Upper lobe of left lung (tissue), 6 donors: ENCODE data around the gene L1TD1. TPM values are rescaled to one million over a fixed set of nuclear protein-coding genes. Genes with fewer than 3 reads are reported as not detected.
"Not testable (repeated sequence)": the region's sequence is repeated elsewhere in the genome, so short reads cannot be mapped to it uniquely, and the experiment has no call there.

Source experiments
- ATAC-seq, 2 donors: fragments of 200-7000 bp; cut with Tn5 transposase; one replicate each; pipeline ENCODE4 v1.9.1; 2022; ENCODE audit warnings: mild to moderate bottlenecking in 2 of 2, moderate library complexity in 2 of 2; ENCODE audit not compliant: low FRiP score in 2 of 2
- DNase-seq, 2 donors: peaks; one replicate each; pipeline ENCODE4 v3.0.0-alpha.2; 2019 to 2020
- H3K27ac ChIP-seq, 4 donors: fragments of 200-600 bp; sonication (generic); one replicate each; pipeline ENCODE4 v1.5.1; 2016 to 2019
- H3K27me3 ChIP-seq, 4 donors: fragments of 200-600 bp; sonication (generic); one replicate each; pipeline ENCODE4 v1.5.1; 2017 to 2019
- H3K36me3 ChIP-seq, 4 donors: fragments of 200-600 bp; sonication (generic); one replicate each; pipeline ENCODE4 v1.5.1; 2016 to 2019
- H3K4me1 ChIP-seq, 4 donors: fragments of 200-600 bp; sonication (generic); one replicate each; pipeline ENCODE4 v1.5.1; 2018 to 2019
- H3K4me3 ChIP-seq, 4 donors: fragments of 200-600 bp; sonication (generic); one replicate each; pipeline ENCODE4 v1.5.1; 2017 to 2019; ENCODE audit warnings: mild to moderate bottlenecking in 2 of 4, moderate library complexity in 1 of 4
- H3K9me3 ChIP-seq, 4 donors: fragments of 200-600 bp; sonication (generic); one replicate each; pipeline ENCODE4 v1.5.1; 2018 to 2019
- CTCF ChIP-seq, 6 experiments: fragments of 450-650 bp in 4 of 6; fragments of 200-600 bp in 2 of 6; sonication (generic) in 2 of 6; IDR thresholded peaks; one replicate each; pipeline ENCODE4 v1.5.1; 2016 to 2019; ENCODE audit warnings: antibody characterized with exemption in 6 of 6
- EP300 ChIP-seq, 4 donors: sonication (generic); formaldehyde crosslinking; IDR thresholded peaks; one replicate each; pipeline ENCODE4 v1.5.1; 2017; ENCODE audit warnings: antibody characterized with exemption in 4 of 4, control low read depth in 2 of 4
- POLR2A ChIP-seq, 4 donors: fragments of 450-650 bp; IDR thresholded peaks; one replicate each; pipeline ENCODE4 v1.5.1; 2016 to 2017; ENCODE audit warnings: antibody characterized with exemption in 4 of 4, mild to moderate bottlenecking in 2 of 4
- POLR2AphosphoS5 ChIP-seq, 2 donors: sonication (generic); formaldehyde crosslinking; IDR thresholded peaks; one replicate each; pipeline ENCODE4 v1.5.1; 2017; ENCODE audit warnings: antibody characterized with exemption in 2 of 2
- WGBS, 2 donors: methylation state at CpG; one replicate each; pipeline ENCODE4 v1.1.5; 2017 to 2018; 5-methylcytosine and 5-hydroxymethylcytosine counted together
- total RNA-seq, 6 donors: library from RNA; depleted of rRNA in 4 of 6; stranded (reverse); fragments of >200 nt in 4 of 6; gene quantifications; one replicate each; pipeline versions ENCODE4 v1.1.0 to v1.2.1, GENCODE V29; 2016 to 2021
- donor health status: DM: no; HTN: no; CAD: no; lungs with moderate emphysema.
- donor health status: DM: no; HTN: yes; CAD: no; lungs with severe emphysema.

Gene L1TD1
- total RNA-seq, 6 donors from 2014 or later = under 0.01 to 0.71 (median 0.47) TPM

- H3K36me3 ChIP-seq = no peaks in the 10 kb centered on the region
- 88 to 92% methylated on average over 4 of the region's 4 CpGs for WGBS, 2 donors
- H3K27ac ChIP-seq = no peak overlapping the region
- no peaks in the 10 kb centered on the region for H3K9me3 ChIP-seq
- H3K4me1 ChIP-seq = peaks cover 0 to 11% (median 4%) of the 10 kb centered on the region in 4 donors
- no peaks in the 10 kb centered on the region for H3K27me3 ChIP-seq
- no peak overlapping the region for H3K4me3 ChIP-seq
- no peak for ATAC-seq
- no peak for DNase-seq
- TF ChIP-seq POLR2A (IDR thresholded peaks at IDR 0.05) = no peak
- TF ChIP-seq EP300 (IDR thresholded peaks at IDR 0.05) = no peak
- TF ChIP-seq CTCF (IDR thresholded peaks at IDR 0.05) = no peak
Observed at GRCh38 chr1:62237361-62237760, 42.7 kb downstream of the L1TD1 start.

DNA sequence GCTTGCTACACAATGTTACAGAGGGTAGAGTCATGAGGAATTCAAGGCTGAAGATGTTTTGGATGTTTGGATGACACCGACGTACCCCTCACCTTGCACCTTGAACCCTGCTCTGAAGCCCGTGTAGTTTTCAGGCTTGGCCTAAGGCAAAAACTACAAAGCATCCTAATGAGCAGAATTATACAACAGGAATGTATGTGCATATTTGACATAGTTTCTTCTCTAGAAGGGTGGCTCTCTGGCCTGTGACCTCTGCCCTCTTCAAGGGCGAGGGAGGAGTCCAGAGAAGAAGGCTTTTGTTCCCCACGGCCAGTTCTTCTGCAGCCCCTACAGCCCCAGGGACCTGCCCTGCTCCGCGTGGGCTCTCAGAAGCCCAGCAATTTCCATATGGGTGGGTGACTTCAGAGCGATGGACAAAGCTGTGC is 43.3 kb downstream of the L1TD1 start:
- WGBS, 2 donors = 56 to 76% methylated on average over 8 of the region's 8 CpGs
- Histone ChIP-seq H3K27ac (no peak overlapping the region), H3K27me3 (no peaks in the 10 kb centered on the region), H3K4me3 (no peak overlapping the region), H3K9me3 (no peaks in the 10 kb centered on the region), H3K36me3 (no peaks in the 10 kb centered on the region), H3K4me1 (peaks cover 0 to 11% (median 4%) of the 10 kb centered on the region in 4 donors)
- no peak for ATAC-seq
- DNase-seq = no peak
- TF ChIP-seq EP300 (IDR thresholded peaks at IDR 0.05) (no peak), POLR2AphosphoS5 (IDR thresholded peaks at IDR 0.05) (no peak), CTCF (IDR thresholded peaks at IDR 0.05) (no peak), POLR2A (IDR thresholded peaks at IDR 0.05) (no peak)

GRCh38 chr1:62238507-62238906 is 43.9 kb downstream of the L1TD1 start:
- H3K4me3 ChIP-seq = no peak overlapping the region
- no peaks in the 10 kb centered on the region for H3K27me3 ChIP-seq
- DNase-seq (no peak), ATAC-seq (no peak)
- no peak overlapping the region for H3K27ac ChIP-seq
- WGBS, 2 donors = 91 to 94% methylated on average over 9 of the region's 9 CpGs
- no peaks in the 10 kb centered on the region for H3K9me3 ChIP-seq
- H3K36me3 ChIP-seq = no peaks in the 10 kb centered on the region
- peaks cover 0 to 11% (median 4%) of the 10 kb centered on the region in 4 donors for H3K4me1 ChIP-seq
- TF ChIP-seq POLR2A (IDR thresholded peaks at IDR 0.05) = no peak
- TF ChIP-seq CTCF (IDR thresholded peaks at IDR 0.05) = no peak
- TF ChIP-seq EP300 (IDR thresholded peaks at IDR 0.05) = no peak
- no peak for TF ChIP-seq POLR2AphosphoS5 (IDR thresholded peaks at IDR 0.05)

DNA sequence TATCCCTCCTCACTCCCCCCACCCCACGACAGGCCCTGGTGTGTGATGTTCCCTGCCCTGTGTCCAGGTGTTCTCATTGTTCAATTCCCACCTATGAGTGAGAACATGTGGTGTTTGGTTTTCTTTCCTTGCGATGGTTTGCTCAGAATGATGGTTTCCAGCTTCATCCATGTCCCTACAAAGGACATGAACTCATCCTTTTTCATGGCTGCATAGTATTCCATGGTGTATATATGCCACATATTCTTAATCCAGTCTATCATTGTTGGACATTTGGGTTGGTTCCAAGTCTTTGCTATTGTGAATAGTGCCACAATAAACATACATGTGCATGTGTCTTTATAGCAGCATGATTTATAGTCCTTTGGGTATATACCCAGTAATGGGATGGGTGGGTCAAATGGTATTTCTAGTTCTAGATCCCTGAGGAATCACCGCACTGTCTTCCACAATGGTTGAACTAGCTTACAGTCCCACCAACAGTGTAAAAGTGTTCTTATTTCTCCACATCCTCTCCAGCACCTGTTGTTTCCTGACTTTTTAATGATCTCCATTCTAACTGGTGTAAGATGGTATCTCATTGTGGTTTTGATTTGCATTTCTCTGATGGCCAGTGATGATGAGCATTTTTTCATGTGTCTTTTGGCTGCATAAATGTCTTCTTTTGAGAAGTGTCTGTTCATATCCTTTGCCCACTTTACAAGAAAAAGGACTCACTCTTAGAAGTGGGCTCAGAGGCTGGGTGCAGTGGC is 45.2 kb downstream of the L1TD1 start:
- H3K36me3 ChIP-seq, H3K9me3 ChIP-seq, H3K27ac ChIP-seq, H3K4me3 ChIP-seq, DNase-seq, ATAC-seq, H3K27me3 ChIP-seq: not testable (repeated sequence)
- H3K4me1 ChIP-seq = peaks cover 0 to 11% (median 4%) of the 10 kb centered on the region in 4 donors
- 96 to 99% methylated on average over 3 of the region's 3 CpGs for WGBS, 2 donors

- 45 to 61% methylated on average over 8 to 9 of the region's 9 CpGs for WGBS, 2 donors
- ATAC-seq (no peak), DNase-seq (no peak)
- Histone ChIP-seq H3K4me3 (no peak overlapping the region), H3K36me3 (no peaks in the 10 kb centered on the region), H3K27me3 (no peaks in the 10 kb centered on the region), H3K4me1 (peaks cover 0 to 11% (median 4%) of the 10 kb centered on the region in 4 donors), H3K9me3 (no peaks in the 10 kb centered on the region), H3K27ac (no peak overlapping the region)
- TF ChIP-seq EP300 (IDR thresholded peaks at IDR 0.05) (no peak), CTCF (IDR thresholded peaks at IDR 0.05) (no peak), POLR2AphosphoS5 (IDR thresholded peaks at IDR 0.05) (no peak), POLR2A (IDR thresholded peaks at IDR 0.05) (no peak)
Observed at GRCh38 chr1:62240651-62241370, 46.2 kb downstream of the L1TD1 start.
